GM19023 (cell line): ENCODE measurements around the gene NSG2.

Source experiments
- ATAC-seq: cut with Tn5 transposase; IDR thresholded peaks from one replicate; pipeline ENCODE4 v1.9.1; 2021; ENCODE audit warnings: mild to moderate bottlenecking, moderate library complexity; ENCODE audit not compliant: unreplicated experiment

NSG2 gene

GRCh38 chr5:174147551-174147950 is 102.0 kb downstream of the NSG2 start:
- no peak for ATAC-seq

- no peak for ATAC-seq
Observed at GRCh38 chr5:174148721-174149120, 103.2 kb downstream of the NSG2 start.

GRCh38 chr5:174149426-174149825 is 103.9 kb downstream of the NSG2 start:
- no peak for ATAC-seq

GRCh38 chr5:174149989-174150388 is 104.5 kb downstream of the NSG2 start:
- ATAC-seq = no peak

GRCh38 chr5:174151599-174152181 is 106.2 kb downstream of the NSG2 start:
- ATAC-seq = no peak

GRCh38 chr5:174154559-174154958 is 109.1 kb downstream of the NSG2 start:
- ATAC-seq = no peak

- no peak for ATAC-seq
Observed at GRCh38 chr5:174155281-174155680, 109.8 kb downstream of the NSG2 start.

- no peak for ATAC-seq
Observed at GRCh38 chr5:174155706-174156105, 110.2 kb downstream of the NSG2 start.

- no peak for ATAC-seq
Observed at GRCh38 chr5:174157048-174157447, 111.5 kb downstream of the NSG2 start.
